PC-3 (cell line): Measurements from ENCODE around the gene SEPTIN10.

Experiments used
- EZH2 ChIP-seq: fragments of 300-600 bp; sonication (generic); IDR thresholded peaks from one replicate; pipeline ENCODE4 v1.6.1; 2017; ENCODE audit warnings: antibody characterized with exemption, mild to moderate bottlenecking, low read length; ENCODE audit not compliant: unreplicated experiment
- EZH2phosphoT487 ChIP-seq: fragments of 300-600 bp; sonication (generic); IDR thresholded peaks from 2 replicates; pipeline ENCODE4 v1.6.1; 2018; ENCODE audit warnings: mild to moderate bottlenecking, antibody characterized with exemption, low read length, borderline replicate concordance
- TF ChIP-seq, protein P1 (sequence below): fragments of 300-600 bp; sonication (generic); conservative IDR thresholded peaks from 2 replicates; pipeline ENCODE4 v1.5.1; 2017; ENCODE audit warnings: antibody characterized with exemption, low read depth, mild to moderate bottlenecking, low read length

DNA sequence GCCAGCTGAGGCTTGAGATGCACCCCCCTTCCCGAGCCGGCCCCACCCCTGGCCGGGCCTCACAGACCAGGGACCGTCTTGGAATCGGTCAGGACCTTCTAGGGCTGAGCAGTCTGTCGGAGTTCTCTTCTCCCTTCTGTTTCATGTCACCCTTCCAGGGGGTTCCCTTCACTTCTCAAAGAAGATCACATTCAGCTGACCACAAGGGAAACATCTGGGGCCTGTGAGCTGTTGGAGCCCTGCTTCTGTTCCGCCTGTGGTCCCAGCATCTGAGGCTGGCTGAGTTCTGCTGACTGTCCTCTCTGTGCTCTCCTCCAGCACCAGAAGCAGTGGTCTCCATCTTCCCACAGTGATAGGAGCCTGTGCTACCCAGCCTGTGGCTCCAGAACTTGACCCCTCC, 106.5 kb downstream of the SEPTIN10 start:
- TF ChIP-seq, protein P1, sequence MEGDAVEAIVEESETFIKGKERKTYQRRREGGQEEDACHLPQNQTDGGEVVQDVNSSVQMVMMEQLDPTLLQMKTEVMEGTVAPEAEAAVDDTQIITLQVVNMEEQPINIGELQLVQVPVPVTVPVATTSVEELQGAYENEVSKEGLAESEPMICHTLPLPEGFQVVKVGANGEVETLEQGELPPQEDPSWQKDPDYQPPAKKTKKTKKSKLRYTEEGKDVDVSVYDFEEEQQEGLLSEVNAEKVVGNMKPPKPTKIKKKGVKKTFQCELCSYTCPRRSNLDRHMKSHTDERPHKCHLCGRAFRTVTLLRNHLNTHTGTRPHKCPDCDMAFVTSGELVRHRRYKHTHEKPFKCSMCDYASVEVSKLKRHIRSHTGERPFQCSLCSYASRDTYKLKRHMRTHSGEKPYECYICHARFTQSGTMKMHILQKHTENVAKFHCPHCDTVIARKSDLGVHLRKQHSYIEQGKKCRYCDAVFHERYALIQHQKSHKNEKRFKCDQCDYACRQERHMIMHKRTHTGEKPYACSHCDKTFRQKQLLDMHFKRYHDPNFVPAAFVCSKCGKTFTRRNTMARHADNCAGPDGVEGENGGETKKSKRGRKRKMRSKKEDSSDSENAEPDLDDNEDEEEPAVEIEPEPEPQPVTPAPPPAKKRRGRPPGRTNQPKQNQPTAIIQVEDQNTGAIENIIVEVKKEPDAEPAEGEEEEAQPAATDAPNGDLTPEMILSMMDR, result no peak
- TF ChIP-seq EZH2, result no peak
- TF ChIP-seq EZH2phosphoT487, result no peak
